Ureter (tissue), 1 donor: ENCODE data around the gene C1R. TPM values are rescaled to one million over a fixed set of nuclear protein-coding genes. Genes with fewer than 3 reads are reported as not detected.

Source experiments
- DNase-seq: peaks from one replicate; pipeline ENCODE4 v3.0.0-alpha.2; 2020; ENCODE audit warnings: low spot score
- total RNA-seq: library from RNA; stranded (reverse); gene quantifications from one replicate; pipeline ENCODE4 v1.2.4, GENCODE V29; 2023
- donor health status: DM: yes; HTN: yes; CAD: no.

Gene C1R
- total RNA-seq, 1 donor from 2014 or later: 455 TPM

GRCh38 chr12:7035463-7035862 is 56.8 kb downstream of the C1R start:
- DNase-seq: no peak

- no peak for DNase-seq
Measured at GRCh38 chr12:7034464-7034863, 57.8 kb downstream of the C1R start.

GRCh38 chr12:7032990-7033389 is 59.3 kb downstream of the C1R start:
- DNase-seq: no peak

GRCh38 chr12:7031306-7031705 is 60.9 kb downstream of the C1R start:
- DNase-seq: no peak

Other genes starting within 250 kb of the C1R start
- 1.4 TPM for gene CDCA3, start 241.2 kb downstream of the C1R start, total RNA-seq
- gene USP5, start 240.3 kb downstream of the C1R start, total RNA-seq: 106 TPM
- gene TPI1, start 224.9 kb downstream of the C1R start, total RNA-seq: 418 TPM
- gene SPSB2, start 219.1 kb downstream of the C1R start, total RNA-seq: 9.9 TPM
- 13.5 TPM for gene LRRC23, start 187.6 kb downstream of the C1R start, total RNA-seq
- gene ENO2, start 177.9 kb downstream of the C1R start, total RNA-seq: 29.6 TPM
- 112 TPM for gene ATN1, start 164.5 kb downstream of the C1R start, total RNA-seq
- gene RNU7-1, start 148.6 kb downstream of the C1R start, total RNA-seq: not detected
- gene C12orf57, start 148.4 kb downstream of the C1R start, total RNA-seq: 172 TPM
- 40.4 TPM for gene PTPN6, start 141.1 kb downstream of the C1R start, total RNA-seq
- 221 TPM for gene PHB2, start 121.8 kb downstream of the C1R start, total RNA-seq
- gene EMG1, start 121.5 kb downstream of the C1R start, total RNA-seq: 68.0 TPM
- gene LPCAT3, start 74.0 kb downstream of the C1R start, total RNA-seq: 95.9 TPM
- gene C1S, start 31.7 kb downstream of the C1R start, total RNA-seq: 293 TPM
- gene C1RL, start 16.8 kb upstream of the C1R start, total RNA-seq: 110 TPM
- gene RBP5, start 36.4 kb upstream of the C1R start, total RNA-seq: 7.5 TPM
- 48.2 TPM for gene CLSTN3, start 37.9 kb upstream of the C1R start, total RNA-seq
- 36.7 TPM for gene PEX5, start 97.2 kb upstream of the C1R start, total RNA-seq
- gene ACSM4, start 211.6 kb upstream of the C1R start, total RNA-seq: not detected